Measurements from ENCODE around the gene PRICKLE2.

GRCh38 chr3:64059484-64060175, 165.6 kb downstream of the PRICKLE2 start:
- TF ChIP-seq ZNF530 (tag by site-specific recombination; IDR thresholded peaks at IDR 0.05; ENCODE audit: low read depth): no peak
- no peak for TF ChIP-seq ZNF274 (IDR thresholded peaks at IDR 0.05; ENCODE audit: low read length)
- TF ChIP-seq ZNF274 (tag by site-specific recombination; IDR thresholded peaks at IDR 0.05; ENCODE audit: borderline replicate concordance): no peak
- TF ChIP-seq ZBTB49 (tag by site-specific recombination; IDR thresholded peaks at IDR 0.05; ENCODE audit: low read depth): no peak

All from HEK293 (cell line).